Measurements from ENCODE around the gene ST14.

Gene ST14

DNA sequence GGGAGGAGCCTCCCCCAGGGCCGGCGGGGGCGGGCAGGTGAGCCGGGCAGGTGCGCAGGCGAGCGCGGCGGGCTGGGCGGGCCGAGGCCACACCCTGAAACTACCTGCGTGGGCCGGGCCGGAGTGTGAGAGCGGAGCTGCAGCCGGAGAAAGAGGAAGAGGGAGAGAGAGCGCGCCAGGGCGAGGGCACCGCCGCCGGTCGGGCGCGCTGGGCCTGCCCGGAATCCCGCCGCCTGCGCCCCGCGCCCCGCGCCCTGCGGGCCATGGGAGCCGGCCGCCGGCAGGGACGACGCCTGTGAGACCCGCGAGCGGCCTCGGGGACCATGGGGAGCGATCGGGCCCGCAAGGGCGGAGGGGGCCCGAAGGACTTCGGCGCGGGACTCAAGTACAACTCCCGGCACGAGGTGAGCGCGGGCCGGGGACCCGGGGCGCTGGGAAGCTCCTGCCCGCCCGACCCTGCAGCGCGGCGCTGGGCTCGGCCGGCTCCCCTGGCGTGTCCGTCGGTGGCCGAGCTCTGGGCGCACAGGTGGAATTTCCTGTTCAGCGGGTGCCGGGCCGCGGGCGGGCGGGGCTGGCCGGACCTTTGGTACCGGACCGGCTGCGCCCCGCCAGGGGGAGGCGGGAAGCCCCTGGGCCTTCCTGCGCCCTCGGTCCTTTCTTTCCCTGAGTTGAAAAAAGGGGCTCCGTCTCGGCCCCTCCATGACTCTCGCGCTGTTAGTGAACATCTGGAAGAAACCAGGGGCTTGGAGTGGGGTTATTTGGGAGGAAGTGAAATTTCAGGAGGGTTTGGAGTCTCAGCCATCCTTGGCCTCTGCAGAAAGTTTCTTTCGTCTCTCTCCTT, at the start of gene ST14:
ST14 (plus strand) TSS at position 126 of the 841 bp plus-strand sequence; CDS start at position 324, 198 bp downstream.
- DNase-seq (ENCODE audit: low read depth) = no peak

DNA sequence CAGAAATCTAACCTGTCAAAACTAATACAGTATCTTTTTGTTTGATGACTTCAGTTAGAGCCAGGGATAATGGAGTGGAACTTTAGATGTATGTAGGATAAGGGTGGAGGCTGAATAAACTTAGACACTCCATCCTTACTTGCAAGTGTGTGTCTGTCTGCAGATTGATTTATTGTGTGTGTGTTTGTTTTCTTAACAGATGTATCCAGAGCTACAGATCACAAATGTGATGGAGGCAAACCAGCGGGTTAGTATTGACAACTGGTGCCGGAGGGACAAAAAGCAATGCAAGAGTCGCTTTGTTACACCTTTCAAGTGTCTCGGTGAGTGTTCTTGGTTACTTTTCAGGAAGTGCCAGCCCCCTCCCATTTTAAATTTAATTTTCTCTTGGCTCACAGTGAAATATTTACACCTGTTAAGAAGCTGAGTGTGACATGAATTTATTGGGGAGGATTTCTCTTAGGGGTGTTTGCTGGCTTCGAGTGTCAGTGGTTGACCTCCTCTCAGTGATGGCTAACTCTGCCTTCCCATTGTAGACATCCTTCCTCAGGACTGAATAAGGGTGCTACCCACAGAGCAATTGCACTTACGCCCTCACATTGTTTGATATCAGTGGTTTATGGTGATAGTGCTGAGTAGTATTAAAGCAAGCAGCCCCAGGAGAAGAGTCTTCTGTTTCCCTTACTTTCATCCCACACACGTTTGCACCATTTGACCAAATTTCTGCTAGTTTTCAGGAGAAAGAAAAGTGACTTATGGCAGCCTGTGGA, 49.1 kb upstream of the ST14 start:
- no peak for DNase-seq (ENCODE audit: low read depth)

DNA sequence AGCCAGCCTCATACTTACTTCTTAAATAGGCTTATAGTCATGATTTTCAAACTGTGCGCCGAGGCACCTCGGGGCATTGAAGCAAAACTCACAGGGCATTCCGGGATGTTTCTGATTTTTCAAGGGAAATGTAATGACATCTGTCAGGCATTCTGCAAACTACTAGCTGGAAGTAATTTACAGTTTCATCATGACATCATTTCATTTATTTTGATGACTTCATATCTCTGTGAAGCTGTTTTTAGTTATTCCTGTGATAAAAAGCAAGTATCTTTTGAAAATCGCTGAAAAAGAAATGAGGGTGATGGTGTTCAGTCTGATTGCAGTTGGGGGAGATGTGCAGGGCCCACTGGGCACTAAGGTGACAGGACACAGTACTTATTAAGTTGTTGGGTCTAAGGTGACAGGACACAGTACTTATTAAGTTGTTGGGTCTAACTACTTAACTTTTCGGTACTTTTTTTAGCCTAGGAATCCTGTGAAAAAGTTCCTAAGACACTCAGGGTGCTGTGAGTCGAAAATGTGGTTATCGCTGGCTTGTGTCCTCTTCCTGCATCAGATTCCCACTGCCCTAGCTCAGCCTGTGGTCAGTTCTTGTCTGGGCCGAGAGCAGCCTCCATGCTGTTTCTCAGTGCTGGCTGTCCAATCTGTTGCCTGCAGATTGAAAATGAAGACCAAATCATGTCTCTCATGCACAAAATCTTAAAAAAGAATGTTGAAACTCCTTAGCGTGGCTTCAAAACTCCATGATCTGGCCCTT, 47.3 kb upstream of the ST14 start:
- DNase-seq (ENCODE audit: low read depth) = no peak

GRCh38 chr11:130114281-130114680, 45.3 kb upstream of the ST14 start:
- no peak for DNase-seq (ENCODE audit: low read depth)

DNA sequence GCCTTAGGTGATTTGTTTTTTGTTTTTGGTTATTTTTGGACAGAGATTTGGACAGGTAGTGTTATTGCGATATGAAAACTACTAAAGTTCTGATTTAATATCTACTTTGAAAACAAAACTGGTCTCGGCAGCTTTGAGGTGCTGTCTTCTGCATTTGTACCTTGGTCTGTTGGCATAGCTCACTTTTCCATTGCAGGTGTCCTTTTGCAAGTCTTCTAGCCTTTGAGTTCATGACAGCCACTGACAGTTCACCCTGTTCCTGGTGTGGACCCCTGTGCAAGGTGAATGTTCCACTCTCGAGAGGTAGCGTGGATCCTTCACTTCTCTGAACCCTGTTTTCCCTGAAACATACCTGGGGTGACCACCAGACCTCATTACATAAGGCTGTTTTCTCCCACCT, 44.9 kb upstream of the ST14 start:
- DNase-seq (ENCODE audit: low read depth) = no peak

- DNase-seq (ENCODE audit: low read depth) = no peak
Observed at GRCh38 chr11:130115218-130115617, 44.4 kb upstream of the ST14 start.

DNA sequence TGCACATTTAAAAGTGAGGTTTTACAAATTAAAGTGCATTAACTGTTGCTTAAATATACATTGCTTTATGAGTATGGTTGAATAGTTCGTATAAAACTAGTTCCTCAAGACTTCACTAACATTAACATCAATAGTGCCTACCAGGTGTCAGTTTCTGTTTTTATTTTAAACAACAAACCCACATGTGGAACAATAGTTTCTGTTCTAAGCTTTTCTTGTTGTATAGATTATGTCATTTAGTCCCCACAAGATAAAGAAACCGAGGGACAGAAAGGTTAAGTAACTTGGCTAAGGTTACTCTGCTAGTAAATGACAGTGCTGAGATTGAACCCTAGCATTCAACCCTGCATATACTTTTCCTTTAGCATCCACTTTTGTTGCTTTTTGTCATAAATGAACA, 41.4 kb upstream of the ST14 start:
- DNase-seq (ENCODE audit: low read depth) = no peak

DNA sequence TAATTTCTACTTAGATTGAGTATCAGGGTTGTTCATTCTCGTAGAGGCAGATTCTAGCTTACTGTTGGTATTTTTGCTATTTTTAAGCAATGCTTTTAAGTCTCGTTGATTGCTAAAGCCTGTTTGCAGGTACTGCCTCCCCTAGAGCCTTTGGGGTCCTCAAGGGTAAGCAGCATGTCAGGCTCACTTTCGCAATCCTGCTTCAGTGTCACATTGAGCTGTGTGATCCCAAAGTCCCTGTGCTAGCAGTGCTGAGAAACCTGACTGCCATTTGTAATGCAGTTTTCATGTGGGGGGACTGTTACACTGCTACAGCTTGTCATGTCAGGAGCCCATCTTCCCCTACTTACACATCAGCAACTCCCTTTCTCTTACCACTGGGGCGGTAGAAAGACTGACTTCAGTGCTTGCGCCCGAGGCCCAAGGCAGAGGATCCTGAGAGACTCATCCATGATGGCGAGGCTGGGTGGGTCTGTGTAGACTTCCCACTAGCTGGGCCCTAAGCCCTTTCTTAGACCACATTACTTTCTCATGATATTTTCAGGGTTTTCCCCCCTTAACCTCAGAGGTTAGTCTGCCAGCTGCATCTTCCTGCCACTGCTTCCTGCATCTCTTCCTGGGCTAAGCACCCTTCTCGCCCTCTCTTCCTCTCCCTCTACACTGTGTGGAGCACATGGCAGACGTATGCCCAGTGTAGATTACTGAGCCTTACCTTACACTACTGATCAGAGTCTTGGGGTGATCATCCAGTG, 40.8 kb upstream of the ST14 start:
- DNase-seq (ENCODE audit: low read depth) = peak; percentile 6

DNA sequence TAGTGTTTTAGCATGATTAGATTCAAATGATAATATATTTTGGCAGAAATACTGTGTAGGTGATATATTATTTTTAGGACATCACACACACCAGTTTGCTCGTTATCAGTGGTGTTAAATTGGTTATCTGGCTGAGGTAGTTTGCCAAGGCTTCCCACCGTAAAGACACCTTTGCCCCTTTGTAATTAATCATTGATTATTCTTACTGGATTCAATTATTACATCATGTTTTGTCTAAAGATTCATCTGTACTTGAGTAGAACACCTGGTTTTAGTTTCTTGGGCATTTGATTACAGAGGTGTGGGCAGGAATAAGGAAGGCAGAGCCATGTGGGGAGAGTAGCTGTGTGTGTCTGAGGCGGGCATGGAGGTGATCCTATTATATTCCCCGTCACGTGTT, 39.5 kb upstream of the ST14 start:
- DNase-seq (ENCODE audit: low read depth) = no peak

- no peak for DNase-seq (ENCODE audit: low read depth)
Observed at GRCh38 chr11:130121445-130121978, 38.1 kb upstream of the ST14 start.

DNA sequence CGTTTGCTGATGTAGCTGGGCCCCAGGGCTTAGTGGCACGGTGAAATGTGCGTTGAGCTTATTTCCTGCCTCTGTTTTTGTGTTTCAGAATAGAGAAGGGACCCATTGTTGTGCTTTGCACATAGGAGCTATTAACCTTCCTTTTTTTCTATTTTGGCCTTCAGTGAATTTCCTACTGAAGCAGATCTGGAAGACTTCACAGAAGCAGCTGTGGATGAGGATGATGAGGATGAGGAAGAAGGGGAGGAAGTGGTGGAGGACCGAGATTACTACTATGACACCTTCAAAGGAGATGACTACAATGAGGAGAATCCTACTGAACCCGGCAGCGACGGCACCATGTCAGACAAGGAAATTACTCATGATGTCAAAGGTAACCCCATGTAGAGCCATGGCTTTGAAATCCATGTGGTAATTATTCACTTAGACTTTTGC, 37.4 kb upstream of the ST14 start:
- no peak for DNase-seq (ENCODE audit: low read depth)

DNA sequence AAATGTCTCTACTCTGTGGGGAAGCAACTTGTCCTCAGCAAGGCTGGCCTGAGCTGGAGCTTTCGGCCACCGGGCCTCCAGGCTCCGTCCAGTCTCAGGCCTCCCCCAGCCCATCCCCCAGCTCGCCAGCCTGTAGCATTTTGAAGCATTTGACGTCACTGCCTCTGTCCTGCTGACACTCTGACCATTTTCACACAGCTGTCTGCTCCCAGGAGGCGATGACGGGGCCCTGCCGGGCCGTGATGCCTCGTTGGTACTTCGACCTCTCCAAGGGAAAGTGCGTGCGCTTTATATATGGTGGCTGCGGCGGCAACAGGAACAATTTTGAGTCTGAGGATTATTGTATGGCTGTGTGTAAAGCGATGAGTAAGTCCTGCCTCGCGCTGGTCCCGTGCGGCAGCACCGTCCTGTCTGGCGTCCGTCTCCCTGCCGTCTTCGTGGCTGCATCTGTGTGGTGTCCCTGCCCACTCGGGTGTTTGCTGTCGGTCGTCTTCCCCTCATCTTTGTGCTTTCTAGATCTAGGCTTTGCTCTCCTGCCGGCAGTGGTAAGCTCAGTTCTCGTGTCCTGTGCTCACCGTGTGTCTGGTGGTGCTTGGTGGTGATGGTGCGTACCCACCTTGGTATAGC, 36.1 kb upstream of the ST14 start:
- no peak for DNase-seq (ENCODE audit: low read depth)

DNA sequence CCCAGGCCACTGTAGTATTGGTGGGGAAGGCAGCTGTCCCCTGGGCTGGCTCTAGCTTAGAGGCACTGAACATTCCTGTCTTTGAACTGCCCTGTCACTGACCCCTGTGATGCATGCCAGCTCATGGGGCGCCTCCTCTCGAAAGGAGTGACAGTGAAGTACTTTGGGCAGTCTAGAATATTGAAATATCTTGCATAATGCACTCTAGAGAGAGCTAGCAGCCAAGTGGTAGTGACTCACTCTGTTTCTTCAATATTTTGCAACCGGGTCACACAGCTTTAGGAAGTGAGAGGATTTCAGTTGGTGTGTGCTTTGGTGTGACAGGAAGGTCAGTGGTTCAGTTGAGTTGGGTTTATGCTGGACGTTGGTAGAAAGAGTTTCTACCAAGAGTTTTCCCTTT, 35.5 kb upstream of the ST14 start:
- DNase-seq (ENCODE audit: low read depth) = no peak

DNA sequence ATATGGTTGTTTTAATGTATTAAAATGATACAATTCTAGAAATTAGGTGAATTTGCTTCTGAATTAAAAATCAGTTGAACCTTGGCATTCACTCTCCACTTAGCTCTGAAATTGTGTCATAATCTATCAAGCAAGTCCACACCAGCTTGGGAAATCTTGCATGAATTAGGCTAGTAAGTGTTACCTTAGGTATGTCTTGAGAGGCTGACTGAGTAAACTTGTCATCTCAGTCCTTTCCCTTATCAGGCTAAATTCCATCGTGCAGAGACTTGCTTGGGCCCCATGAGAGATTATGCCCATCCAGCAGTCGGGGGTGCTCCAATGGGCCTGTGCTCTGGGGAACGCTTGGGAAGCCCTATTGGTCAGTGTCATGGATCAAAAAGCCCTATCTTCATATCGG, 33.9 kb upstream of the ST14 start:
- DNase-seq (ENCODE audit: low read depth) = no peak

GRCh38 chr11:130126516-130126915, 33.1 kb upstream of the ST14 start:
- DNase-seq (ENCODE audit: low read depth) = no peak

DNA sequence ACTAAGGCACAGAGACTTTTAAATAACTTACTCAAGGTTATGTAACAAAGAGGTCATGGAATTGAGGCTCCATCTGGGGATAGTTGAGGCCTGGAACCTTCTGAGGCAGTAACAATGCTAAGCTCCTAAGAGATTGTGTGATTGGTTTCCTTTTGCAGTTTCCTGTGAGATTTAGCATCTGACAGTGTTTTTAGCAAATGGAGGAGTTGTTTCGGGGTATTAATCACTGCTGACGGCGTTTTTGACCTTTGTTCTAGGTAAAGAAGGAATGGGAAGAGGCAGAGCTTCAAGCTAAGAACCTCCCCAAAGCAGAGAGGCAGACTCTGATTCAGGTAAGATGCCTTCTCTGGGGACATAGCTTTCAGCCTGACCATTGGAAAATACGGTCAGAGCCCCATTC, 32.1 kb upstream of the ST14 start:
- no peak for DNase-seq (ENCODE audit: low read depth)

DNA sequence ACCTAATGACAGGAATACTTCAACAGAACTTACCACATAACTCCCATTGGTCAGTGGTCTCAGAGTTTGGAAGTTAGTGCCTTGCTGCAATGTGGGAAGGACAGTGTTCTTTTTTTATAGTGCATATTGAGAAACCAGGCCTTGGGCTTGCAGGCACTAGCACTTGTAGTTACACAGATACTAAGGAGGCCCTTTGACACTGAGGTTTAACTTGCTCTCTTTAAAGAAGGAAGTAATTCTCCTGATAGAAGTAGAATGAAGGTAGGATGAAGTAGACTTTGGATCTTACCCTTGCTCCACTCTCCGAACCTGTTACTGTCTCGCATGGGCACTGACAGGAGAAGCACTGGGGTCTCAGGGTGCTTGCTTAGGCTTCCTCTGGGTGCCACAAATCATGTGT, 31.0 kb upstream of the ST14 start:
- DNase-seq (ENCODE audit: low read depth) = no peak

DNA sequence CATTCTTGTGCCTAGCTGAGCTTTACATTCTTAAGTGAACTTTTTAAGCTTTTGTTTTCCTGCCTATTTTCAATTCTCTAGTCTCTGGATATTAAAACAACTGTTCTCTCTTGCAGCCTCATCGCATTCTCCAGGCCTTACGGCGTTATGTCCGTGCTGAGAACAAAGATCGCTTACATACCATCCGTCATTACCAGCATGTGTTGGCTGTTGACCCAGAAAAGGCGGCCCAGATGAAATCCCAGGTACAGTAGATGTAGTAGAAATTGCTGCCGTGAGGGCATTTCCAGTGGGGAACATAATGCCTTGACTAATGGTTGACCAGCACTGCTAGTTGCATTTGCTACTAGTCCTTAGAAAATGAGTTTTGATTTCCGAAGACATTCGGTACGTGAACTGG, 29.7 kb upstream of the ST14 start:
- no peak for DNase-seq (ENCODE audit: low read depth)

DNA sequence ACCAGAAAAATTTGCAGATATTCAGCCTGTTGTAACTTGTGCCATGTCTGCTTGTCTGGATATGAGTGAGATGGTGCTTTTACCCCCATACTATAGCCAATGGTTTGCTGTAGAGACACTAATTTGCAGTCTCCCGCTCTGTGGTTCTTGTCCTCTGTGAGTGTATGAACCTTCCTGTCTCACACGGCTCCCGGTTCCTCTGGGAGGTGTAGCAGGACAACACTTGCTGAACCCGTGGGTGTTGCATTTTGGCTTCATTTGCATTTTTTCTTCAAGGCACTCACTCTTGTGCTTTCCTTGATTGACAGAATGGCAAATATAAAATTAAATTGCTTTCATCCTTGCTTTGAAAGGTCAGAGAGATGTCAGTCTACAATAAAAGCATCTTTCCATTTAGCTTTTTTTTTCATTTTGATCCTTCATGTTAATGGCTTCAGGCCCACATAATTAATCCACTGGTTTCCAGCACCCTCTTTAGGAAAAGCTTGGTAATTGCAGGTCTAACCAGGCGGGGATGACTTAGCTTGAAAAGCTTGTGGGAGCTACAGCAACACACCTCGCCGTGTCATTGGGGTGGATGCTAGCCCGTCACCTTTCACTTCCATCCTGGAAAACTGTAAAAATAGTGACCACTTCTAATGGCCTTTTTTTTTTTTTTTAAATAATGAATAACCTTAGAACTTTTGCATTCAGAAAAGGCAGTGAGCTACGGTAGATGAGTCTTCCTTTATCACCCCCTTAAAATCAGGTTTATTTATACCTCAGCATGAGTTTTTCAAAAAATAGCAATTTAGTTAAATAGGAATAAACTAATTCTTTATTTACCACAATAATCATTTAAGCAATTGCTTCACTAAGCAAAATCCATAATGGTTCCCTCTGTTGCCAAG, 27.4 kb upstream of the ST14 start:
- DNase-seq (ENCODE audit: low read depth) = peak; percentile 28

DNA sequence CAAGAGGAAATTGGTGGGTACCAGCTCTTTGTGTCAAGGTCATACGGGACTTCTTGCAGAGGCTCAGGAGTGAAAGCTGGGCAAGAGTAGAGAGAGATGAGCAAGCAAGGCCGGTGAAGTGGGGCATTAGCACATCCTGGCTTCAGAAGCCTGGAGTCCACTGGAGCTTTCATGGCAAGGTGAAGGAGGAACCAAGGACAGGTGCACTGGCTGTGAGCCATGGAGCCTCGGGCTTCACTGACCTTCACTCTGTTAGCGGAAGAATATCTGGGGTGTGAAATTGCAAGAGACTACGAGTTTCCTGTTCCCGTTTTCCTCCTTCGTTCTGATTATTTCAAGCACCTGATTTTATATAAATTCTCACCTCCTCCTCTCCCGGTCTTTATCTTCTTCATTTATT, 25.9 kb upstream of the ST14 start:
- DNase-seq (ENCODE audit: low read depth) = no peak

All from activated gamma-delta T cell treated with anti-CD3 and anti-CD28 coated beads, Interleukin-2, amount 50 U/mL, for 16 hours (primary cell).